HG03280 (cell line): ENCODE results near the gene IL10RA.

Experiments used
- ATAC-seq: cut with Tn5 transposase; IDR thresholded peaks from one replicate; pipeline ENCODE4 v1.9.1; 2021; ENCODE audit warnings: mild to moderate bottlenecking, moderate library complexity; ENCODE audit not compliant: unreplicated experiment

The IL10RA gene

DNA sequence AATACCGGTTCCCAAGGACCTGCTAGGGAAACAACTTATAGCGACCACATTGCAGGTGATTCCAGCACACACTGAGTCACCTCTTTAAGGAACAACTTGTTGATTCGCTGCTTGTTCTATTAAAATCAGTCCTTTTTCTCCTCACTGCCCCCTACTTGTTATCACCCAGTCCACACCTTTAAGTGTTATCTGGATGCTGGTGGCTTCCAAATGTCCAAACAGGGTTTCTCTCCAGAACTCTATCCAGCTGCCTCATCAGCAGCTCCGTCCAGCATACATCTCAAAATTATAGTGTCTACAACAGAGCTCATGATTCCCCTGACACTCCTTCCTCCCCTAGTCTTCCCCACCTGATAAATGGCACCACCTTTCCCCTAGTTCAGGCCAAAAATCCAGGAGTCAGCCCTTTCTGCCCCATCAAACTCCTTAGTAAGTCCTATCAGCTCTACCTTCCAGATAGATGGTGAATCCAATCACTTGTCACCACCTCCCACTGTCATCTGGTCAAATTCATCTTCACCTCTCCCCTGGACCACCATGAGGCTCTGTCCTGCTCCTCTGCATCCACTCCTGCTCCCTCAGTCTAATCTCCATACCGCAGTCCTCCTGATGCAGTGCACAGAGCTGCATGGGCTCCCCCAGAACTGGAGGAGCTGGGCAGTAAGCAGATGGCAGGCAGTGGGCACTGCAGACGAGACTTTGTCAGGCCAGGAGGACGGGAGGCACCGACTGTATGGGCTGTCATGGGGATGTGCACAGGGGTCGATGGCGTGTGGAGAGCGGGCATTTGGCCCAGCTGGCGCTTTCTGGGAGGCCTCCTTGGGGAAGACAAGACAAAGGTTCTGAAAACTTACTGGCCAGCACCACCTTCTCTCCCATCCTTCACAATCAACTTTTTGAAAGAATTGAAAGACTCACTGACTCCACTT lies 19.3 kb downstream of the IL10RA start:
- no peak for ATAC-seq

DNA sequence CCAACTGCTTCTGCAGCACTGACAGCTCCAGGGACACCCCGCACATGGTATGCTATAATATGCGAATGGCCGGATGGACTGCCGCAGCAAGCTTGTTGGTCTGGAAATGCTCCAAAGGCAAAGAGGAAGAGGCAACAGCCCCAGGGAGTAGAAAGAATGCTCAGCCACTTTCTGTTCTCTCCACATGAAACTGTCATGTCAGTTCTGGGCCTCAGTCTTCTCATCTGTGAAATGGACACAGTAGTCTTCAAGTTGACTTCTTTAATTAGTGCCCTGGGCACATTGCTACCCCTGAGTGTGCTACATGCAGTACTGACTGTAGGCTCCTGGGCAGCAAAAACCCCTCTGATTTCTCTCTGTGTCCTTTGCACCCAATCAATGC lies 19.9 kb downstream of the IL10RA start:
- ATAC-seq, result no peak

DNA sequence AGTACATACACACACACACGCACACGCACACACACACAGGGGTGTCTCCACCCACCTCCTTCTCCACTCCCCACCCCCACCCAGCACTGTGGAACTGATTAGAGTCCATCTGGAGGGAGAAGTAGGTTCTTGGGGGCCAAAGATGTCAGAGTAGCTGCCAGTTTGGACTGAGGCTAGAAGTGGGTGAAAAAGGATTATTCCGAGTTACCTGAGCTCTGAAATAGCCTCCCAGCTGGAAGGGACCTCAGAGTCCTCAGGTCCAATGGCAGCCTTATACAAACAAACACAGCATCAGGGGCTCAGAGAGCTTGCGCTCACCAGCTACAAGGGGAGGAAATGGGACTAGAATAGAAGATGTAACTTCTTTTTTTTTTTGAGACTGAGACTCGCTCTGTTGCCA lies 20.8 kb downstream of the IL10RA start:
- no peak for ATAC-seq

DNA sequence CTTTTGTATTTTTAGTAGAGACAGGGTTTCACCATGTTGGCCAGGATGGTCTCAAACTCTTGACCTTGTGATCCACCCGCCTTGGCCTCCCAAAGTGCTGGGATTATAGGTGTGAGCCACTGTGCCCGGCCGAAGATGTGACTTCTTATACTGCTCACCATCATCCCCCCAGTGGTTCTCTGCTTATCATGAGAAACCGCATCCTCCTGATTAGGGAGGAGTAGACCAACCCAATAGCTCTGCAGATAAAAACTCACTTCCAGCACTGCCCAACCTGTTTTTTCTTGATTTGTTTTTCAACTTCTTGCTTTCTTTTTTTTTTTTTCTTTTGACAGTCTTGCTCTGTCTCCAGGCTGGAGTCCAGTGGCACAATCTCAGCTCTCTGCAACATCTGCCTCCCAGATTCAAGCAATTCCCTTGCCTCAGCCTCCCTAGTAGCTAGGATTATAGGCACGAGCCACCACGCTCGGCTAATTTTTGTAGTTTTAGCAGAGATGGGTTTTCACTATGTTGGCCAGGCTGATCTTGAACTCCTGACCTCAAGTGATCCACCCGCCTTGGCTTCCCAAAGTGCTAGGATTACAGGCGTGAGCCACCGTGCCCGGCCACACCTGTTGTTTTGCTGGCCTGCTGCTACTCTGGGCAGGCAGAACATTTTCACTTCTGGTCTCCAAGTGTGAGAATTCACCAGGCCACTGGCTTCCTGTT lies 21.5 kb downstream of the IL10RA start:
- ATAC-seq, result peak; percentile 40

DNA sequence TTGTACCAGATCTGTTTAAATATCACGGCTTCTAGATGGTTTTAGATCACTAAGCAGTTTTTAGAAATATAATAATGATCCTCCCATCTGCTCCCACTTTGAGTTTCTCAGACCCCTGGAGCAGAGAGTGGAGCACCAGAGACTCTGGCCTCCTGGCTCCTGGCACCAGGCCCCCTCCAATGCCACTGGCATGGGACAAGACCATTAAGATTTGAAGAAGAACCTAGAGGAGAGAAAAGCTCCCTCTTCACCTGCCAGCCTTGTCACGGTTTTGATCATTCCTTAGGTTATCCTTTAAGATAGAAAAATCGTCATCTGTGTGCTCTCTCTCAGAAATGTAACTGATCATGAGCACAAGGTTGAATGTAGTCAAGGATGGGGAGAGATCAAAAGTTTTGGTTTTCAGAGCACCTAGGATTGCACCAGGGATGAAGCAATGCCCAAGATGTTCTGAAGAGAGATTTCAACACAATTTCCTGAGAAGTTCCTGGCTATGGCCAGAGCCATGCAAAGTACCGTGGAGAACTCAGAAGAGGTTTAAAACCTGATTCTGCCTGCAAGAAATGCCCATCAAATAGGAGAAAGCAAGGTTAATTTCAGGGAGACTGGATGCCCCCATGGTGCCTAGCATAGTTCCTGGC lies 22.2 kb downstream of the IL10RA start:
- ATAC-seq, result no peak

DNA sequence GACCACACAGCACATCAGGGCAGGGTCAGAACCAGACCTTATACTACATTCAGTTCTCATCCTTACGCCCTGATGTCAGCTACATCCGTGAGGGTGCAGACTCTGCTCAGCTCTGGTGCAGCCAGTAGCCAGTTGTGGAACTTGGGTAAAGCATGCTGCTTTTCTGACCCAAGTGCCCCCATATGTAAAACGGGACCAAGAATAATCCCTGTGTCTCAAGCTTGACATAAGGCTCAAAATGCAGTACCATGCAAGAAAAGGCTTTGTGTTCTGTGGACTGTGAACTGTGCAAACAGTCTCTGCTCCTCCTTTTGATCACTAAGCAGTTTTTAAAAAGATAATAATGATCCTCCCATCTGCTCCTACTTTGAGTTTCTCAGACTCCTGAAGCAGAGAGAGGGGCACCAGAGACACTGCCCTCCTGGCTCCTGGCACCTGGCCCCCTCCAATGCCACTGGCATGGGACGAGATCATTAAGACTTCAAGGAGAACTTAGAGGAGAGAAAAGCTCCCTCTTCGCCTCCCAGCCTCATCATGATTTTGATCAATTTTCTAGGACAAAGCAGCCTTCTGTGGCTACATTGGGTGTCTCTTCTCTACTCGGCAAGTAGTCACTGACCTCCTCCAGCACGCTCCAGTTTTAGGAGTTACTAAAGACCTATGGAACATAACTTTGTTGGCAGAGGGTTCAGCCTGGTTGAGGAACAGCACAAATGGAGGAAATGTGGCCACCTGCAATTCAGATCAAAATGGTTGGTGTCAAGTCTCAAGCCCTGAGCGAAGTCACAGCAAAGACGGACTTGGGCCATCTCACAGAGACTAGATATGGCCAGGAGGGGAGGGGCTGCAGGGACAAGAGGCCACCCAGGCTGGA lies 23.9 kb downstream of the IL10RA start:
- ATAC-seq, result no peak

DNA sequence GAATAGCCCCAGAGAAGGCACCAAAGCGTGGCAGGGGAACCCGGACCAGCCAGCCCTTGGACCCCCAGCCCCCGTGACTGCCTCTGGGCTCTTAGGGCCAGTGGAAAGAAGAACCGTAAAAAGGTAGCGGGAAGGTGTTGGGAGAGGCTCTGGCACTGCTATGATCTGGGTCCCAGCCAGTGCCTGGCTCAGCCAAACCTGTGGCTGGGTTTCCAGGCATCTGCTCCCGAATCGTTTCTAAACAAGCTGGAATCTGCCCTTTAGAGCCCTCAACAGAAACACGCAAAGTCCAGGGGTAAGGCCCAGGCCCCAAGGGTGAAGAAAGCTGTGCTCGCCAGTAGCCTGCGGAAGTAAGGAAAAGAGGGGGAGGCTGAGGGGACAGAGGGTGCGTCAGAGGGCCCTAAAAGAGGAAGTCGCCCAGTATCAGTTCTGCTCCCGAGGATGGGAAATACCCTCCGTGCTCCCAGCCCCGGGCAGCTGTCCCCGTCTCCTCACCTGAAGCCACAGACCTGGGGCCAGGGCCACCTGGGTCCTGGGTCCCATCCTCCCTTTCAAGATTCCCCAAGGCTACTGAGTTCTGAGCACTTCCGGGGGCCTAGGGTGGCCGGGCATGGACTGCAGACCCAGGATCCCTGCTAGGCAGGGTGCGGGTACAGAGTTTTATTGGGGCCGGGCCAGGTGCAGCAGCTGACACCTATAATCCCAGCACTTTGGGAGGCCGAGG lies 24.7 kb downstream of the IL10RA start:
- peak; percentile 80 for ATAC-seq

DNA sequence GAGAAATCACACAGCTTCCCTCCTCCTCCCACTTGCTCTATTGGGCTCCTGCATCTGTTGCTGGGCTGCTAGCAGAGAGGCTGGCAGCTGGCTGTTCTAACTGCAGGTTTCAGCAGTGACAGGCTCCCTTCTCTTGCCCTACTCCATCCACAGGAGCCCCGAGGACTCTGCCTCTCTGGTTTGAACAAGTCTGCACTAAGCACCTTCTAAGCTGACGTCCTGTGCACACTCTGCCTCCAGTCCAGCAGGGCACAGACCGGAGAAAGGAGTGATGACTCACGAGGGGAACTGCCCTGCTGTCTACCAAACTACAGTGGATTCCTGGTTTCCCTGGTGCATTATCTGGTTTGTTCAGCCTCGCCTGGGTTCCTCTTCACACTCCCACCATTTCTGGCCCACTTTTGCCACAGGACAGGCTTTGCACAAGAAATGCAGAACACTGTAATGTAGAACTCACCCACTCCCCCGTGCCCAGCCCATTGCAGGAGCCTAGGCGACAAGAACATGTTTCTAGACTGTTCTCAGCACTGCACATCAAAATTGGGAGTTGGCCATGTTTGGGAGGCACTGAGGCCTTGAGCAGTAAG lies 26.0 kb downstream of the IL10RA start:
- ATAC-seq, result no peak

DNA sequence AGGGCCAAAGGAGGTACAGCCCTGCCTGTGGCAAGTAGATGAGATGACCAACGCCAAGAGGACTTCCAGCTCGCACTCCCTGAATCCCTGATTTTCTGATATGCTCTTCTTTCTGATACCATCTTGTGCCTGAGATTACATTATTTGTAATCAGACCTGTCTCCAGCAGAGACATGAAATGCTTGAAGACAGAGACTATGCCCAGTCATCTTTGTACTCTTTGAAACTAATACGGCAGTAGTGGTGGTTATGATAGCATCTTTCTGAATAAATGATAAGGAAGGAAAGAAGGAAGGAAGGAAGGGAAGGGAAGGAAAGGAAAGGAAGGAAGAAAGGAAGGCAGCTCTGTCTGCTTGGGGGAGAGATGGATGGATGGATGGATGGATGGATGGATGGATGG lies 27.8 kb downstream of the IL10RA start:
- no peak for ATAC-seq

DNA sequence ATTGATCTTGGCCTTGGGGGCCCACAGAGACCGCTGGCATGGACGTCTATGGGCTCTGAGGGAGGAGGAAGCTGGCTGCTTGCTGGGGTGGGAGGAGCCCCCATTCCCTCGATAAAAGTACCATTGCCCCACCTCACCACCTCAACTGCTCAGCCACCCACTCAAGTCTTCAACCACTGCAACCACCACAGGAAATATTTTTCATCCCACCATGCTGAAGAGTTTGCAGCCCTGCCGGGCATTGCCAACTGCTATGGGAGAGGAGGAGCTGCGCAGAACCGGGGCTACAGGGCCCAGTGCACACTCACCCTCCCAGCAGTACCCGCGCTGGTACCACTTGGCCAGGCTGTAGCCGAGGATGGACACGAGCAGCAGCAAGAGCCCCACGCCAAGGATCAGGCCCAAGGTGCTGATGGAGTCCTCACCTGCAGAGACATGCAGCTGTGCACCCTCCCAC lies 29.2 kb downstream of the IL10RA start:
- no peak for ATAC-seq

DNA sequence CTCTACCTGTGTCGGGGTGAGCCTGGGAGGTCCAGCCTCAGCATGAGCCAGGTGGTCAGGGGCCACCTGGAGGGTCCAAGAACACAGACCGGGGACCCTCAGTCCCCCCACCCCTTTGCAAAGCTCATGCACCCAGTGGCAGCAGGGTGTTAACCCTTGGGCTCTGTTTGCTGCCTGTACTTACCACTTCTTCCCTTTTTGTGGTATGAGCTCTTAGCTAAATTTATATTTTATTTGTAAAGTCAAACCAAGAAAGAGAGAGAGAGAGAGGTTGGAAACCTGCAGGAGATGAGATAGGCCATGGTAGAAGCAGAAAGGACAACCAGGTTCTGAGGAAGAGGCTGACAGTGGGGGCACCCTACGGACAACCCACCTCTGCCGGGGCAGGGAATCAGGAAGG lies 29.9 kb downstream of the IL10RA start:
- ATAC-seq, result no peak

DNA sequence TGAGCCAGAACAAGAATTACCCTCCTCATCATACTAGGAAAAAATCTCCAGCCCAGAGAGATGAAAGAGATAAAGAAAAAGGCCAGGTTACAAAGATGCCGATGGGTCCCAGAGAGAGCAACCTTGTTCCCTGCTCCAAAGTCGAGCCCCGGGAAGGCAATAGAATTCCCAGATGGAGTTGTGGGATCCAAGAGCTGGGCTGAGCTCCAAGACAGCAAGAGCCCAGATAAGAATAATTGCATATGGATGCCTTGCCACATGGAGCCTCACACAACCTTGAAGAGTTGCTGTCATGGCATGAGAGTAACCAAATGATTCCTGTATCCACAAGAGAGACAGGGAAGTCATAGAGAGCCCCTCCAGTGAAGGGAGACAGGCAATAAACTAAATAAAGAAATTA lies 30.9 kb downstream of the IL10RA start:
- no peak for ATAC-seq

DNA sequence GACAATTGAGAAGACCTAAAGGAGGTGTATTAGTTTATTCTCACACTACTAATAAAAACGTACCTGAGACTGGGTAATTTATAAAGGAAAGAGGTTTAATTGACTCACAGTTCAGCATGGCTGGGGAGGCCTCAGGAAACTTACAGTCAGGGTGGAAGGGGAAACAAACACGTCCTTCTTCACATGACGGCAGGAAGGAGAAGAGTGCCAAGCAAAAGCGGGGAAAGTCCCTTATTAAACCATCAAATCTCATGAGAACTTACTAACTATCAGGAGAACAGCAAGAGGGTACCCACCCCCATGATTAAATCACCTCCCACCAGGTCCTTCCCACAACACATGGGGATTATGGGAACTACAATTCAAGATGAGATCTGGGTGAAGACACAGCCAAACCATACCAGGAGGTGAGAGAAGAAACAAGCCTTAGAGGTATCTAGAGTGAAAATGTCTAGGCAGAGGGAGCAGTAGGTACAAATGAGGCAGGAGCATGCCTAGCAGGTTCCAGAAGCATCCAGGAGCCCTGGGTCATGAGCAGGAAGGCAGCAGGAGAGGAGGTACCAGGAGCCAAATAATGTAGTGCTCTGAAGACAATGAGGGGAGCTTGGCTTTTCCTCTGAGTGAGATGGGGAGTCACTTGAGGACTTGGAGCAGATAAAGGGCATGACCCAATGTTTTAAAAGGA lies 31.6 kb downstream of the IL10RA start:
- ATAC-seq, result no peak

DNA sequence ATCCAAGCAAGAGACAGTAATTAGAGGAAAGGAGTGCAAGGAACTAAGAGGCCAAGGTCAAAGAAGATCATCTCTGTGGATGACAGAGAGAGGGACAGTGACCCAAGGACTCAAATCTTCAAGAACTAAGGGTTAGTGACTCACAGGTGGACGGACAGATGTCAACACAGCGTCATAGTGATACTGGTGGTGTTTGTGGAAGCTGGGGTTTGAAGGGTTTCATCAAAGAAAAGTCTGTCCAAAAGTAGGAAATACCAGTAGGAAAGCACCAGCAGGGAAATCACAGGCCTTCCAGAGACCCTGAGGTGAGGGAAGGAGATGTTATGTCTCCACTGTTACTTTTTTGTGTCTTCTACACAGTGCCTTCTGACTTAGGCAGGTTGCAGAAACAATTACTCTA lies 32.2 kb downstream of the IL10RA start:
- ATAC-seq, result no peak

DNA sequence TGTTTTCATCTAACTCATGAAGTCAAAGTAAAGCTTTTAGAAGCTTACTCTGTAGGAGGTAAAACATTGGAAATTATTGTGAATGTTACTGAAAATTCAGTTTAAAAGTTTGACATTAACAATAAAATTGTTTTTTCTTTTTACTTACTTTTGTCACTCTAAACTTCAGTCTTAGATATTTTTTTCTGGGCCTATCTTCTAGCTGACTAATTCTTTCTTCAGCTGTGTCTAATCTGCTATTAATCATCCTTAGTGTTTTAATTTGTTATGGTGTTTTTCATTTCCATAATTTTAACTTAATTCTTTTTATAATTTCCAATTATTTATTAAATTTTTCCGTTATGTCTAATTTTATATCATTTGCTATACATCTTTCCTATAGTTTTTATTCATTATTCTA lies 35.0 kb downstream of the IL10RA start:
- no peak for ATAC-seq

DNA sequence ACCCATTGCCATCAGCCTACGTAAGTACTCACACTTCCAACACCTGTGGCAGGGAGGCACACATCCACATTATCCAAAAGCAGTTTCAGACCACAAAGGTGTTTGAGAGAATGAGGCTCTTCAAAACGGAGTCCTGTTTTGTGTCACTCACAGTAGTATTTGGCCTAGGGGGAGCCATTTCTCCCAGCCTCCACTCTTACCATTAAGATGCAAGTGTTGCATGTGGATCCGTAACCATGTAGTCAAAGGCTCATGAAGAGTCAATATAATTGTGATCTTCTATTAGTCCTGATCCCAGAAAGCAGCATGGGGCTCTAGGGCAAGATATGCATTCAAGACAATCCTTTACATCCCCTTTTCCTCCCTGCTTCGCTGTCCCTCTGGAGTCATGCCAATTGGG lies 41.5 kb downstream of the IL10RA start:
- ATAC-seq, result no peak

DNA sequence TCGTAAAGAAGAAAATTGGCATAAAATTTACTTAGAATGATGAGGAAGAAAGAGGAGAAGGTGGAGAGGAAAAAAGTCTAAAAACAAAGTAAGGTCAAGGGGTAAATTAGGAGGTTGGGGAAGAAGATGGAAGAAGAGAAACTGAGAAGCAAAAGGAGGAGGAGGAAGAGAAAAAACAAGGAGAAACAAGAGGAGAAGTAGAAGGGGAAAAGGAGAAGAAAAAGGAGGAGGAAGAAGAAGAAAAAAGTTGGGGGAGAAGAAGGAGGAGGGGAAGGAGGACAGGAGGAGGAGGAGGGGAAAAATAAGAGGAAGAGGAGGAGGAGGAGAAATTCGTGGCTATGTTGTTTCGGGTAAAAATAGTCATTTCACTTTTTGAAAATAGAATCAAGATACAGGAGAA lies 42.4 kb downstream of the IL10RA start:
- no peak for ATAC-seq

DNA sequence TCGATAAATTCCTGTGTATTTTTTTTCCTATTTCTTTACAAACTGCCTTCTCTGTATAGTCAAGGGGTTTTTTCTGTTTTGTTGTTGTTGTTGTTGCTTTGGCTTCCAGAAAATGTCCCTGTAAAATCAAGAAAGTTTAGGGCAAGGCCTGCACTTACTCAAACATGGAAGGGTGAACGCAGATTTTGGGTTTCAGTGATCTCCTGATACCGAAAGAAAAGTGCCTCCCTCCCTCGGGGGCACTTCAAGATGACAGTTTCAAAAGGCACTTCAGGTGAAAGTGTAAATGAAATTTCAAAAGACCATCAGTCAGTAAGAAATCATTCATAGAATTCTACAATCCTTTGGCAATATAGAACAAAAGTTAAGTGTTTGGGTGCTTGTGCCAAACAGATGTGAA lies 47.2 kb downstream of the IL10RA start:
- ATAC-seq, result no peak

DNA sequence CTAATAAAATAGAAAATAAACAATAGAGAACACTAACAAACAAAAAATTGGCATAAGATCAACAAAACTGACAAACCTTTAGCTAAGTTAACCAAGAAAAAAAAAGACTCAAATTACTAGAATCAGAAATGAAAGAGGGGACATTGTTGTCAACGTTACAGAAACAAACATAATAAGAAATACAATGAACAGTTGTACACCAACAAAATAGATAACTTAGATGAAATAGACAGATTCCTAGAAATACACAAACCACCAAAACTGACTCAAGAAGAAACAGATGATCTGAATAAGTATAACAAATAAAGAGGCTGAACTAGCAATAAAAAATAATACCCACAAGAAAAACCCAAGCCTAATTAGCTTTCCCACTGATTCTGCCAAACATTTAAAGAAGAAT lies 55.9 kb downstream of the IL10RA start:
- ATAC-seq, result no peak
